Tibial nerve (tissue), 4 donors: ENCODE results near the gene POPDC2.

Source experiments
- CTCF ChIP-seq, 5 experiments: fragments of 200-600 bp in 3 of 5; fragments of 450-650 bp in 2 of 5; sonication (generic) in 3 of 5; IDR thresholded peaks; one replicate each; pipeline ENCODE4 v1.5.1; 2016 to 2019; ENCODE audit warnings: antibody characterized with exemption in 5 of 5, mild to moderate bottlenecking in 3 of 5, moderate library complexity in 2 of 5
- EP300 ChIP-seq, 2 donors: sonication (generic); formaldehyde crosslinking; IDR thresholded peaks; one replicate each; pipeline ENCODE4 v1.6.1; 2017; ENCODE audit warnings: antibody characterized with exemption in 2 of 2, mild to moderate bottlenecking in 1 of 2
- POLR2A ChIP-seq, 2 donors: fragments of 450-650 bp; IDR thresholded peaks; one replicate each; pipeline ENCODE4 v1.6.1; 2017; ENCODE audit warnings: antibody characterized with exemption in 2 of 2, mild to moderate bottlenecking in 2 of 2, moderate library complexity in 2 of 2

DNA sequence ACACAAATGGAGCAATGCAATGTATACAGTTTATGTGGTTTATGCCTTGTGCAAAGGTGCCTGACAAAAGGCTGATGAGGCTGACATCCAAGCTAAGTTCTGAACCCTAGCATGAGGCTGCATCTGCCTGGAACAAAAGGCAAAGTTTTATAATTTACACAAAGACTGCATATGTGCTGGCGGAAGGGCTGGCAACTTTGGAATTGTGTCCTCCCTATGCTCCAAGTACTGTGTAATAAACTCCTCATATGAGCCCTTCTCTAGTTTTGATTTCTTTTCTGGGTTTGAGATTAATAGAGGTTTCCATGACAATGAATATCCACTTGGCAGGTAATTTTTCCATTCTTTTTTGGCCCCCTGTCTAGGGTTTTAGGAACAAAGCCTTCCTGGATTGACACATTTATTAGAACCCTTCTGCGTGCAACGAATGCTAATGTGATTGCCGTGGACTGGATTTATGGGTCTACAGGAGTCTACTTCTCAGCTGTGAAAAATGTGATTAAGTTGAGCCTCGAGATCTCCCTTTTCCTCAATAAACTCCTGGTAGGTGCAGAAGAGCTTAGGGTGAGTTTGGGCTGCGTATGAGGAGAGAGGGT lies 51.9 kb downstream of the POPDC2 start:
- no peak for TF ChIP-seq CTCF (IDR thresholded peaks at IDR 0.05)
- TF ChIP-seq POLR2A (IDR thresholded peaks at IDR 0.05): no peak
- TF ChIP-seq EP300 (IDR thresholded peaks at IDR 0.05): no peak
